H9 (cell line): ENCODE data around the gene SSRP1. TPM values are rescaled to one million over a fixed set of nuclear protein-coding genes. Genes with fewer than 3 reads are reported as not detected.
A peak's percentile ranks its signal among the peaks of the same experiment; 100 is the strongest.

Experiments used
- DNase-seq: peaks from one replicate; pipeline ENCODE4 v3.0.0-alpha.2; 2017
- H2AFZ ChIP-seq: one replicate; pipeline ENCODE4 v1.6.1; 2013; ENCODE audit warnings: mild to moderate bottlenecking, low read length, control low read depth, moderate library complexity
- H2AK5ac ChIP-seq: 2 replicates; pipeline ENCODE4 v1.6.1; 2013; ENCODE audit warnings: low read length, control low read depth, mixed read lengths; ENCODE audit not compliant: insufficient read length
- H2BK120ac ChIP-seq: one replicate; pipeline ENCODE4 v1.6.1; 2013; ENCODE audit warnings: low read depth, mild to moderate bottlenecking, low read length, control low read depth, inconsistent platforms; ENCODE audit not compliant: poor library complexity, severe bottlenecking
- H2BK12ac ChIP-seq: 2 replicates; pipeline ENCODE4 v1.6.1; 2013; ENCODE audit warnings: low read length, control low read depth, mixed read lengths, low read depth; ENCODE audit not compliant: insufficient read length
- H2BK15ac ChIP-seq: 2 replicates; pipeline ENCODE4 v1.6.1; 2013; ENCODE audit warnings: low read depth, low read length, control low read depth
- H2BK20ac ChIP-seq: one replicate; pipeline ENCODE4 v1.6.1; 2013; ENCODE audit warnings: low read depth, mild to moderate bottlenecking, low read length, control low read depth, inconsistent platforms; ENCODE audit not compliant: poor library complexity, severe bottlenecking
- H2BK5ac ChIP-seq: 2 replicates; pipeline ENCODE4 v1.6.1; 2013; ENCODE audit warnings: low read length, control low read depth, mixed read lengths; ENCODE audit not compliant: insufficient read length
- H3K14ac ChIP-seq: 2 replicates; pipeline ENCODE4 v1.6.1; 2013; ENCODE audit warnings: low read length, control low read depth; ENCODE audit not compliant: insufficient read depth
- H3K18ac ChIP-seq: 2 replicates; pipeline ENCODE4 v1.6.1; 2013; ENCODE audit warnings: low read depth, mild to moderate bottlenecking, mixed read lengths, low read length, control low read depth; ENCODE audit not compliant: insufficient read length
- H3K23ac ChIP-seq: 2 replicates; pipeline ENCODE4 v1.6.1; 2013; ENCODE audit warnings: low read length, control low read depth, mixed read lengths, low read depth; ENCODE audit not compliant: insufficient read length
- H3K23me2 ChIP-seq: 2 replicates; pipeline ENCODE4 v1.6.1; 2013; ENCODE audit warnings: low read depth, mild to moderate bottlenecking, mixed read lengths, low read length, control low read depth; ENCODE audit not compliant: insufficient read length, poor library complexity, severe bottlenecking
- H3K27ac ChIP-seq: 2 replicates; pipeline ENCODE4 v1.5.1; 2013; ENCODE audit warnings: low read length, control low read depth, mixed read lengths, low read depth; ENCODE audit not compliant: insufficient read length
- H3K27me3 ChIP-seq: 2 replicates; pipeline ENCODE4 v1.6.1; 2013; ENCODE audit warnings: low read length, control low read depth, inconsistent platforms; ENCODE audit not compliant: insufficient read depth
- H3K4ac ChIP-seq: 2 replicates; pipeline ENCODE4 v1.6.1; 2013; ENCODE audit warnings: low read depth, mild to moderate bottlenecking, control low read depth, inconsistent platforms, low read length, moderate library complexity
- H3K4me1 ChIP-seq: 2 replicates; pipeline ENCODE4 v1.6.1; 2013; ENCODE audit warnings: low read length, control low read depth, inconsistent platforms; ENCODE audit not compliant: insufficient read depth
- H3K4me2 ChIP-seq: 2 replicates; pipeline ENCODE4 v1.6.1; 2013; ENCODE audit warnings: low read length, control low read depth, mixed read lengths; ENCODE audit not compliant: insufficient read length, insufficient read depth
- H3K56ac ChIP-seq: 2 replicates; pipeline ENCODE4 v1.6.1; 2013; ENCODE audit warnings: low read depth, mild to moderate bottlenecking, mixed read lengths, low read length, control low read depth; ENCODE audit not compliant: insufficient read length
- H3K79me1 ChIP-seq: 2 replicates; pipeline ENCODE4 v1.6.1; 2013; ENCODE audit warnings: low read depth, mild to moderate bottlenecking, moderate library complexity, low read length, control low read depth, inconsistent platforms; ENCODE audit not compliant: insufficient read depth, poor library complexity, severe bottlenecking
- H3K79me2 ChIP-seq: 2 replicates; pipeline ENCODE4 v1.6.1; 2013; ENCODE audit warnings: low read length, control low read depth, inconsistent platforms; ENCODE audit not compliant: insufficient read depth
- H3K9ac ChIP-seq: 2 replicates; pipeline ENCODE4 v1.6.1; 2013; ENCODE audit warnings: low read length, control low read depth, mixed read lengths; ENCODE audit not compliant: insufficient read length; ENCODE audit errors: extremely low read depth
- H3K9me3 ChIP-seq: one replicate; pipeline ENCODE4 v1.6.1; 2013; ENCODE audit warnings: low read depth, low read length, inconsistent platforms; ENCODE audit not compliant: control insufficient read depth
- H3T11ph ChIP-seq: one replicate; pipeline ENCODE4 v1.6.1; 2013; ENCODE audit warnings: mild to moderate bottlenecking, low read length, control low read depth, inconsistent platforms
- H4K20me1 ChIP-seq: one replicate; pipeline ENCODE4 v1.6.1; 2013; ENCODE audit not compliant: control insufficient read depth, insufficient read length, insufficient read depth
- H4K5ac ChIP-seq: 2 replicates; pipeline ENCODE4 v1.6.1; 2013; ENCODE audit warnings: low read depth, mild to moderate bottlenecking, mixed read lengths, low read length, control low read depth; ENCODE audit not compliant: insufficient read length
- H4K8ac ChIP-seq: replicated peaks from 2 replicates; pipeline ENCODE4 v1.6.1; 2013; ENCODE audit warnings: low read length, control low read depth, mixed read lengths, low read depth; ENCODE audit not compliant: insufficient read length
- H4K91ac ChIP-seq: 2 replicates; pipeline ENCODE4 v1.6.1; 2013; ENCODE audit warnings: low read depth, mild to moderate bottlenecking, moderate library complexity, mixed read lengths, low read length, control low read depth; ENCODE audit not compliant: insufficient read length
- H3K27ac Mint-ChIP-seq, 3 experiments: 2 replicates in 2 of 3; 3 replicates in 1 of 3; pipeline ENCODE4 v1.8.0; 2020 to 2021; ENCODE audit warnings: mixed read lengths in 3 of 3, mild to moderate bottlenecking in 1 of 3, moderate library complexity in 1 of 3
- H3K27me3 Mint-ChIP-seq: 2 replicates; pipeline ENCODE4 v1.8.0; 2021; ENCODE audit warnings: low read depth, mild to moderate bottlenecking, moderate library complexity, mixed read lengths
- H3K36me3 Mint-ChIP-seq, 3 experiments: 2 replicates in 2 of 3; 3 replicates in 1 of 3; pipeline ENCODE4 v1.8.0; 2020 to 2021; ENCODE audit warnings: low read depth in 3 of 3, mixed read lengths in 3 of 3; ENCODE audit not compliant: insufficient read depth in 1 of 3
- H3K4me1 Mint-ChIP-seq, 2 experiments: 2 replicates each; pipeline ENCODE4 v1.8.0; 2020; ENCODE audit warnings: mixed read lengths in 2 of 2
- H3K4me3 Mint-ChIP-seq, 2 experiments: 2 replicates in 1 of 2; 3 replicates in 1 of 2; pipeline ENCODE4 v1.8.0; 2020 to 2021; ENCODE audit warnings: mild to moderate bottlenecking in 2 of 2, mixed read lengths in 2 of 2, moderate library complexity in 1 of 2
- H3K9me3 Mint-ChIP-seq, 2 experiments: 2 replicates in 1 of 2; 3 replicates in 1 of 2; pipeline ENCODE4 v1.8.0; 2020; ENCODE audit warnings: mild to moderate bottlenecking in 2 of 2, mixed read lengths in 2 of 2, moderate library complexity in 1 of 2
- WGBS: extraction: QIAGEN DNeasy Blood & Tissue Kit; methylation state at CpG from one replicate; pipeline ENCODE4 v1.1.7; 2013; ENCODE audit warnings: missing lambda C conversion rate, low lambda C conversion rate, mixed read lengths; ENCODE audit not compliant: insufficient read length; ENCODE audit errors: extremely low coverage; 5-methylcytosine and 5-hydroxymethylcytosine counted together
- total RNA-seq: library from RNA; stranded (reverse); gene quantifications from 2 replicates; pipeline ENCODE4 v1.2.1, GENCODE V29; 2021
- TF ChIP-seq, protein P1 (sequence below): fragments of 200-600 bp; sonication (generic); conservative IDR thresholded peaks from 3 replicates; pipeline ENCODE4 v1.8.0; 2021; ENCODE audit warnings: antibody characterized with exemption, mild to moderate bottlenecking

The SSRP1 gene
- total RNA-seq, 1 experiment from 2014 or later: 202 TPM

DNA sequence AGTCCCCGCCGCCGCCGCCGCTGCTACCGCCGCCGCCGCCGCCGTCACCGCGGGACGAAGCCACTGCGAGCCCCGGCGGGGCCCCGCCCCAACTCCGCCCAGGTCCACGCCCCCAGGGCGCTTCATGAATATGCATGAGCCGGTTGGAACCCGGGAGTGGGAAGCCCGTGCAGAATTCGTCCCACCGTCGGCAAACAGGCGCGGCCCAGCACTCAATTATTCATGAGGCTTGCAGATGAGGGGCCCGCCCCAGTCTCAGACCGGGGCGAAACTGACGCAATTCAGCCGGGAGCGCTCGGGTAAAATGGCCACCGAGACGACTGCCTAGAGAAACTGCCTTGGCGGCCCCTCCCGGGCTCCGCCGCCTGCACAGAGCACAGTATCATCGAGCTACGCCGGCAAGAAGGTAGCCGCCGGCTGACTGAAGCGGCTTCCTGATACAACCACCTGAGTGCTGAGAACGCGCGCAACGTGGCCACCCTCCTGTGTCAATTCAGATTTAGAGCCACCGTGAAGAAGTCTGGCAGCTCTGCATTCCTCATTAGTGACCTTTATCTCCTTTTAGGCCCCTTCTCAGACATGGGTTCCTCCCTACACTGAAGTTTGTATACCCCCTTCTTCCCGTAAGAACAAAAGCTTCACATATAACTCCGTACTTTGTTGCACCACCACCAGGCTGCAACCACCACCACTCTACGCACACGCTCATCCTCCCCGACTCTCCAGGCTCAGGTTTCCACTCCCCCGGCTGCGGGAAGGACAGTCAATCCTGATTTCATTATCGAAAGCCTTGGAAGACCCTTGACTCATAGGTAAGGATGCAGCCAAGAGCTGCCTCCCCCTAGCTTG, 10.6 kb downstream of the SSRP1 start, which contains the start of gene TNKS1BP1:
Gene TNKS1BP1, minus strand, starts transcription at position 67 of the 849 bp plus-strand sequence. CDS start 3,067 bp downstream, outside the sequence.
- TF ChIP-seq, protein P1, sequence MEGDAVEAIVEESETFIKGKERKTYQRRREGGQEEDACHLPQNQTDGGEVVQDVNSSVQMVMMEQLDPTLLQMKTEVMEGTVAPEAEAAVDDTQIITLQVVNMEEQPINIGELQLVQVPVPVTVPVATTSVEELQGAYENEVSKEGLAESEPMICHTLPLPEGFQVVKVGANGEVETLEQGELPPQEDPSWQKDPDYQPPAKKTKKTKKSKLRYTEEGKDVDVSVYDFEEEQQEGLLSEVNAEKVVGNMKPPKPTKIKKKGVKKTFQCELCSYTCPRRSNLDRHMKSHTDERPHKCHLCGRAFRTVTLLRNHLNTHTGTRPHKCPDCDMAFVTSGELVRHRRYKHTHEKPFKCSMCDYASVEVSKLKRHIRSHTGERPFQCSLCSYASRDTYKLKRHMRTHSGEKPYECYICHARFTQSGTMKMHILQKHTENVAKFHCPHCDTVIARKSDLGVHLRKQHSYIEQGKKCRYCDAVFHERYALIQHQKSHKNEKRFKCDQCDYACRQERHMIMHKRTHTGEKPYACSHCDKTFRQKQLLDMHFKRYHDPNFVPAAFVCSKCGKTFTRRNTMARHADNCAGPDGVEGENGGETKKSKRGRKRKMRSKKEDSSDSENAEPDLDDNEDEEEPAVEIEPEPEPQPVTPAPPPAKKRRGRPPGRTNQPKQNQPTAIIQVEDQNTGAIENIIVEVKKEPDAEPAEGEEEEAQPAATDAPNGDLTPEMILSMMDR: no peak
- H3K36me3 Mint-ChIP-seq: peaks cover 48 to 63% (median 60%) of the 10 kb centered on the region in 3 experiments
- Histone ChIP-seq H2BK20ac (no peak within 1 kb of the TSS), H2BK15ac (no peak within 1 kb of the TSS), H3K4me1 (peaks cover 13% of the 10 kb centered on the region; the same call in 1 of the 2 replicates), H4K91ac (no peak within 1 kb of the TSS), H3K4ac (no peak within 1 kb of the TSS), H2AK5ac (no peak within 1 kb of the TSS), H2BK5ac (no peak within 1 kb of the TSS), H3K14ac (peak within 1 kb of the TSS; percentile 94), H2BK12ac (no peak within 1 kb of the TSS), H3T11ph (peak within 1 kb of the TSS; percentile 74), H3K18ac (peak within 1 kb of the TSS; percentile 88), H3K4me2 (peak within 1 kb of the TSS; percentile 57), H4K20me1 (no peaks in the 10 kb centered on the region), H3K27me3 (no peaks in the 10 kb centered on the region), H2AFZ (no peak within 1 kb of the TSS), H3K27ac (peak within 1 kb of the TSS; percentile 70), H3K9me3 (no peaks in the 10 kb centered on the region), H3K79me2 (peaks cover 11% of the 10 kb centered on the region), H3K79me1 (peaks cover 17% of the 10 kb centered on the region), H3K23me2 (peaks cover 13% of the 10 kb centered on the region), H3K23ac (no peak within 1 kb of the TSS), H4K5ac (no peak within 1 kb of the TSS), H2BK120ac (peak within 1 kb of the TSS; percentile 1), H3K9ac (peak within 1 kb of the TSS; percentile 63), H4K8ac (peak within 1 kb of the TSS; percentile 4), H3K56ac (no peak within 1 kb of the TSS)
- H3K27me3 Mint-ChIP-seq: peaks cover 1% of the 10 kb centered on the region; the same call in 1 of the 2 replicates
- H3K27ac Mint-ChIP-seq: peak within 1 kb of the TSS; percentile 99 to 100 (median 99)
- no peaks in the 10 kb centered on the region; a peak in 1 of 5 replicates for H3K9me3 Mint-ChIP-seq
- H3K4me1 Mint-ChIP-seq: peaks cover 40 to 41% of the 10 kb centered on the region in 2 experiments
- peak within 1 kb of the TSS; percentile 89 to 94 for H3K4me3 Mint-ChIP-seq
- peak; percentile 97 for DNase-seq
- WGBS: no CpG with 5 or more reads among the region's 61 CpGs
